Stimulated activated naive CD4-positive, alpha-beta T cell treated with Interleukin-2 at 50 U/mL for 16 hours (primary cell): Measurements from ENCODE around the gene LAPTM5.
"Not testable (repeated sequence)": the region's sequence is repeated elsewhere in the genome, so short reads cannot be mapped to it uniquely, and the experiment has no call there.

ENCODE experiments used
- DNase-seq: peaks from one replicate; lab custom pipeline; 2025; lab: John Stamatoyannopoulos, UW

The LAPTM5 gene, protein sequence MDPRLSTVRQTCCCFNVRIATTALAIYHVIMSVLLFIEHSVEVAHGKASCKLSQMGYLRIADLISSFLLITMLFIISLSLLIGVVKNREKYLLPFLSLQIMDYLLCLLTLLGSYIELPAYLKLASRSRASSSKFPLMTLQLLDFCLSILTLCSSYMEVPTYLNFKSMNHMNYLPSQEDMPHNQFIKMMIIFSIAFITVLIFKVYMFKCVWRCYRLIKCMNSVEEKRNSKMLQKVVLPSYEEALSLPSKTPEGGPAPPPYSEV

DNA sequence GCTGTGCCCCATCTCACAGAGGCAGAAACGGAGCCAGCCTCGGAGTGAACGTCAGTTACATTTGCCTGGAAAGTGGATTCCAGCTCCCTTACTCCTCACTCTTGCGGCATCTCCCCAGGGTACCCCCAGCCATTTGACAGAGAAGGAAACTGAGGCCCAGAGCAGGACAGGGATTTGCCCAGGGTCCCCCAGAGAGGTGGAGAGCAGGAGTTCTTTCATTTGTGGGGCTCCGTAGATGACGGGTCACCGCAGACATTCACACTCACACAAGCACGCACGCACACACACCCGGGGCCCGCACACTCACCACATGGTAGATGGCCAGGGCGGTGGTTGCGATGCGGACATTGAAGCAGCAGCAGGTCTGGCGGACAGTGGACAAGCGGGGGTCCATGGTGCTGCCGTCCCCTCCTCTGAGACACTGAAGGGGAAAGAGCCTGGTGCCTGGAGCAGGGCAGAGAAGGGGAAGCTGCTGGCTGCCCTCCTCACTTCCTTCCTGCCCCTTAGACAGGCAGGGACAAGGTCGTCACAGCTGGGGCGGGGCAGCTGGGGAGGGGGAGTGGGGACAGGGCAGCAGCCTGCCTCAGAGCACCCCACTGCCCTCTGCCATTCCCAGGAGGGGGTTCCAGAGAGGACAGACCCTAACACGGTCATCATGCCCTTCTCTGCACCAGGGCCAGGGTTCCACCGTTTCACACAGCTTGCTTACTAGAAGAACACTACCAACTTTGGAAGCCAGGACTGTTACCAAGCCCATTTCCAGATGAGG, at the start of gene LAPTM5:
Gene LAPTM5 (minus strand): TSS at position 423 of the 769 bp plus-strand sequence. CDS start 29 bp downstream, at position 394.
- DNase-seq: peak; percentile 59

DNA sequence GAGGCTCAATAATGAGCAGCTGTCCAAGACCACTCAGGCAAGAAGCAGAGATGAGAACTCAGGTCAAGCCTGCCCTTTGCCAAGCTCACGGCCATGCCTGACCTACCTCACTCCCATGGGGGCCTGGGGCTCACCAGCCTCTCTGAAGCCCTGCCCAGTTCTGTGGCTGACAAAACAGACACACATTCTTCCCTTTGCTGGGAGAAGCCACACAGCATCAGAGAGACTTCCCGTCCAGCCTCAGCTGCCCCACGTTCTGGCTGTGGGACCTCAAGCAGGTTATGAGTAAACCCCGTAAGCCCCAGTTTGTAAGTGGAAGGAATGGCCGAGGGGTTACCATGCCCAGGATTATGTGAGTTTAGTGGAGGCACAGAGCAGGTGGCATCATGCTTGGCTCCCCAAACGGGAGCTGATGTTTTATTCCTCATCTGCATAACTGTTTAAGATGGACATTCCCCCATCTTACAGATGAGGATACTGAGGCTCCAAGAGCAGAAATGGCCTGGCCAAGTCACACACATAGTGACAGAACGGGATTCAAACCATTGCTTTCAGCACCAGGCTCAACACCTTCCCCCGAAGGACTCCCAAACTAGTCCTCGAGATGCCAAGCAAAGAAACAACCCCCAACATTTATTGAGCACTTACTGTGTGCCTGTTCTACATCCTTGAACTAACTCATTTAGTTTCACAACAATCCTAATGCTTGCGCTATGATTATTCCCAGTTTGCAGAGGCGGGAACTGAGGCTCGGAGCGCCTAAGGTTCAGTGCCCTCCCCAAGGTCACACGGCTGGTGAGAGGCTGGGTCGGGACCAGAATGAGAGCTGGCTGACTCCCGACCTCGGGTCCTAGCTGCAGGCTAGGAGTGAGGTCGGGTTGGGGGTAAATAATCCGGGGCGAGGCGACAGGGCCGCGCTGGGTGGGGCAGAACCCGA, 49.1 kb upstream of the LAPTM5 start:
- no peak for DNase-seq

DNA sequence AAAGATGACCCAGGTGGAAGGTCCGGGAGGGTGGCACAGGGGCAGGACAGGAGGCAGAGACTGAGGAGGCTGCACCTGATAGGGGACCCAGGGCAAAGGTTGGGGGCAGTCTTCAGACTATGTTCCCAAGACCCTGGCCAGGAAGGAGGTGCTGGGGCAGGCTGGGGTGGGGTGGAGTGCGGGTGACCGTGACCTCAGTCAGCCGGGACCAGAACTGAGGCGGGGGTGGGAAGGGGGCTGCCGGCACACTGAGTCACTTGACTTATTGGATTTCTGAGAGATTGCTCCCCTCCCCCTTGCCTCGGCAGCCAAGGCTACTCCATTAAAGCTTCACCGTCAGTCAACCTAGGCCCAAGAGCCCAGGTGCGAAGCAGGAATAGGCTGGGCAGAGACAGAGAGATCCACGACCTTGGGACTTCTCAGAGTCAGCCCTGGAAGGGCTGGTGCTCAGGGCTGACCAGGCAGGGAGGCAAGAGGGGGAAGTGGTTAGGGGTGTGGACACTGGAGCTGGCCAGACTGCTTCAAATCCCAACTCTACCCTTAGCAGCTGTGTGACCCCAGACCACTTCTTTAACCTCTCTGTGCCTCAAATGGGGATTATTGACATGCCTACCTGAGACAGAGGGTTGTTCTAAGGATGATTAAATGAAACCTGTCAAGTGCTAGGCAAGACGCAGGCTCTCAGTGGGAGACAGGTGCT, 47.9 kb upstream of the LAPTM5 start:
- DNase-seq: no peak

DNA sequence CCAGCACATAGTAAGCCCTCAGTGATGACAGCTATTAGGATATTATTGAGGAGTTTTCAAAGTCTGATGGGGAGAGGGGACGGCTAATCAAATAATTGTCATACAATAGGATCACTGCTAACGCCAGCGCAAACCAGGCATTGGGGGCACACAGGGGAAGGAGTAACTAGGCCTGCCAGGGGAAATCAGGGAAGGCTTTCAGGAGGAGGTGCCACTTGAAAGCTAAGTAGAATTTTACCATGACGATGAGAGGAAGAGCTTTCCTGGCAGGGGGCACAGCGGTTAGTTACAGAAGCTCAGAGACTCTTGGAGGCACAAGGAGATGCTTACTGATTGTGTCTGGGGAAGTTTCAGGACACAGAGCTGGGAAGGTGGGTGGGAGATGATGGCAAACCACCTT, 47.2 kb upstream of the LAPTM5 start:
- DNase-seq: no peak

DNA sequence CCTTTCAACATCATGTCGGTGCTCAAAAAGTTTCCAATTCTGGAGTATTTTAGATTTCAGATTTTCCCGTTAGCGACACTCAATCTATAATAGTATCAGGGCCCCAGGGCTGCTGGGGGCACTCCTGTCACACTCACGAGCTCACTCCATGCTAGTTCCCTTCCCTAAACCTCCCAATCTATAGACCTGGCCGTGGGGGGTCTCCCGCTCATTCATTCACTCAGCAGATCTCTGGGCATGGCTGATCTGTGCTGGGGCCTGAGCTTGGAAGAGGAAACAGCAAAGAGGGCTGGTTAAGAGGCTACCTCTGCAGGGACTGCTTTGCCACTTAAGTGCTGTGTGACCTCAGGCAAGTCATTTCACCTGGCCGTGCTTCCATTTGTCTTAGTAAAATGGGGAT, 46.8 kb upstream of the LAPTM5 start:
- DNase-seq: no peak

DNA sequence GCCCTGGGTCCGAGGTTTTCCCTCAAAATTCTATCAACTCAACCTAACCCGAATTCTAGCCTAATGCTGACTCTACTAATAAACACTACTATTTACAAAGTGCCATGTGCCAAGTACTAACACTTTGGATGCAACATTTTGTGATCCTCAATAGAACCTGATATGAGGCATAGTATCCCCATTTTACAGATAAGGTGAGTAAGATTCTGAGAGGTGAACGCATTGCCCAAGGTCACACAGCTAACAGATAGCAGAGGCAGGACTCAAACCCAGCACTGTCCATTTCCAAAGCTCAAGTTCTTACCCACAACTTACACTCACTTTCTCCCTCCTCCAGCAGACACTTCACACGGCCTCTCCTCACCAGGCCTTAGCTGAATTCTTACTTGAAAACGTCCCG, 46.0 kb upstream of the LAPTM5 start:
- no peak for DNase-seq

DNA sequence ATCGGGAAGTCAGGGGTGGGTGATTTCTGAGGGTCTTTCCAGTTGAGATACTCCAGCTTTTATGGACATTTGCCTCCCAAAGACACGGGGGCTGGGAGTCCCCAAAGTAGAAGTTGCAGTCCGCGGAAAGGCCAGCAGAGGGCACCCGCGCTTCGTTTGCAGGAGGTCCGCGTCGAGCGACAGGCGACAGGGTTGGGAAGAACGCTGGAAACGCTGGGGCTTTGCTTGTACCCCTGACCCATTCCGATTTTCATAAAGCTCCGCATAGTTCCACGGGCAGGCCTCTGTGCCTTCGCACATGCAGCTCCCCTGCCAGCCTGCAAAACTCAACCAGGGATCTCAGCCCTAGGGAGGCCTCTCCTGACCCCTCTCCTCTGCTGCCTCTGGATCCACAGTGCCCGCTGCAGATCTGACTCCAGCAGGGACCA, 44.2 kb upstream of the LAPTM5 start:
- DNase-seq: peak; percentile 66

DNA sequence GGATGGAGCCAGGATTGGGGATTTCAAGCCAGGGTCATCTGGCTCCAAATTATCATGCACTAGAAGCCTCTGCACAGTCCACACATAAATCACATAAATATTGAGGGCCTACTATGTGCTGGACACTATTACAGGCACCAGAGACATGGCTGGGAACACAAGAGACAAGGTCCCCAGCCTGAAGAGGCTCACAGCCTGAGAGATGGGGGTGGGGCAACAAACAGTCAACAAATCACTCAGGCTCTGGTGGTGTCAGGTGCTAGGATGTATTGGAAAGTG, 41.6 kb upstream of the LAPTM5 start:
- DNase-seq: no peak

DNA sequence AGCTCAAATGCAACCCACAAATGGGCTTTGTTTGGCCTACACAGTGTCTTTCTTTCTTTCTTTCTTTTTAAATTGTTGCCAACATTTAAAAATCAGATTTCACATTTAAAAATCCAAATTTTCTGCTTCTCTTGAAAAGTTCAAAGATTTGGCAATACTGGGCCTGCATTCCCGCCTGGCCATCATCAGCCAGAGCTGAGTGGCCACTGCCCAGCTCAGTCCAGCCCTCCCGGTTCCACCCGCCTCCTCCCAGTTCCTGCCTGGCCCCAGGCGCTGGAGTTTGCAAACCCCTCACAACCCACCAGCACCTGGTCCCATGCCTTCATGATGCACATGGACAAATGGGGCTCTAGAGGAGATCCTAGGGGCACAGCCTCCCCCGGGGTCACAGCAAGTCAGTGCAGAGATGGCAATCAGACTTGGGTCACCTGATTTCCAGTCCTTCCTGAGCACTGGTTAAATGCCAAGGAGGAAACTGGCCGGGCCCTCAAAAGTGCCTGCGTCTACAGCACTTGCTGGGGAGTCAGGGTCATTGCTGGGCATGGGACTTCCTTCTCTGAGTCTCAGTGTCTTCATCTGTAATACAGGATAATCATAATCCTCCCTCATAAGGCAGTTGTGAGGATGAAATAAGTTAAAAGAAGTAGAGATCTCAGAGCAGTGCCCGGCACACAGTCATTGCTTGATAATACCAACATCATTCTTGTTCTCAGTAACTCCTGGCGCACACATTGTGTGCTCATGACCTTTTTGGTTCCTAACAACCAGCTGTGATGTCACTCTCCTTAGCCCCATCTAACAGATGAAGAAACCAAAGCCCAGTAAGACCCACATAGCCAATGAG, 41.0 kb upstream of the LAPTM5 start:
- DNase-seq: no peak

DNA sequence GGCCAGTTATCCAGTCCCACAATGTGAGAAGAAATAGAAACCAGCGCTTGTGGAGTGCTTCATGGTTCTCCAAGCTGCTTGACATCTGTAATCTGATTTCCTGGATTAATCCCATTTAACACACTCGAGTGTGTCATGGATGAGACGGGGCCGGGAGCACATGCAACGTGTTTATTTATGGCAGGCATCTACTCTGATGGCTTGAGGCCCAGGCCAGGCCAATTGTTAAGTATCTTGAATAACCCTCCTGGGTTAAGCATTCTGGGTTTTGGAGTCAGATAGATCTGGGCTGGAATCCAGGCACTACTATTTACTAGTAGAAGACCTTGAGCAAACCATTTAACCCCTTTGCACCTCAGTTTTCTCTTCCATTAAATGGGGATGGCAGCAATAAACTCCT, 37.5 kb upstream of the LAPTM5 start:
- DNase-seq: no peak

DNA sequence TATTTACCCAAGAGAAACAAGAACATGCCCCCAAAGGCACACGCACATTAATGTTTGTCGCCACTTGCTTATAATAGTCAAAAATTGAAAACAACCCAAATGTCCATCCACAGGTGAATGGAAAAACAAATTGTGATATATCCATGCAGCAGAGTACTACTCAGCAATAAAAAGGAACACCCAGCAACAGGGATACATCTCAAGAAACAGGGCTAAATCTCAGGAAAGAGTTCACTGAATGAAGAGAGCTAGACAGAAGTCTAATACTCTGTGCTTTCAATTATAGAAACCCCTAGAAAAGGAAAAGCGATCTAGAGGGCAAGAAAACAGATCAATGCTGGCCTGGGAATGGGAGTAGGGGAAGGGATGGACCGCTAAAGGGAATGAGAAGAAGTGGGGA, 36.7 kb upstream of the LAPTM5 start:
- DNase-seq: no peak

DNA sequence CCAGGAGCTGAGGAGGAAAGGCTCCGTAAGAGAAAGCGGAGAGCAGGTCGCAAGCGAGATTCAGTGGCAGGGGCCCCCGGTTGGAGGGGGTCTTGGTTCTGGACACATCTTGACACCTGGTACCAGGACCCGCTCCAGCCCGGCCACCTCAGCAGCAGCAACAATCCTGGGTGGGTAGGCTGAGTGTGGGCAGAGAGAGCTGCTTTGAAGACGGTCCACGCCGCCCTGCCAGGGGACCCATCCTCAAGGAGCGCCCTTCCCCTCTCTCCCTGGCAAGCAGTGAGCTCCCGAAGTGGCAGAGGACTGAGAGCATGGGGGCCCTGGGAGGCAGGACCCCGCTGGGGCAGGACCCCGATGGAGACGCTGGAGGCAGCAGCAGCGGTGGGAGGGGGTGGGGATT, 35.6 kb upstream of the LAPTM5 start:
- no peak for DNase-seq

DNA sequence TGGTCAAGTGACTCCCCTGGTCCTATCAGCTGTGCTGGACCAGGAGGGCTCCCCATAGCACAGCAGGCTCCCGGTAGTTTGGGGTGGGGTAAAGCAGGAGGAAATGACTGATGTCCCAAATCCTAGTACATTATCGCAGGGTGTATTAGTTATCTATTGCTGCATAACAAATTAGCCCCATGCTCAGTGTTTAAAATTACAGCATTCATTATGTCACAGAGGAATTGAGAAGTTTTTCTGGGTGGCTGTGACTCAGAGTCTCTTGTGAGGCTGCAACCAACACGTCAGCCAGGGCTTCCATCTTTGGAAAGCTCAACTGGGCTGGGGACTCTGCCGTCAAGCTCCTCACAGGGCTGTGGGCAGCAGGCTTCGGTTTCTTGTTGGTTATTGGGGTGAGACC, 34.3 kb upstream of the LAPTM5 start:
- no peak for DNase-seq

DNA sequence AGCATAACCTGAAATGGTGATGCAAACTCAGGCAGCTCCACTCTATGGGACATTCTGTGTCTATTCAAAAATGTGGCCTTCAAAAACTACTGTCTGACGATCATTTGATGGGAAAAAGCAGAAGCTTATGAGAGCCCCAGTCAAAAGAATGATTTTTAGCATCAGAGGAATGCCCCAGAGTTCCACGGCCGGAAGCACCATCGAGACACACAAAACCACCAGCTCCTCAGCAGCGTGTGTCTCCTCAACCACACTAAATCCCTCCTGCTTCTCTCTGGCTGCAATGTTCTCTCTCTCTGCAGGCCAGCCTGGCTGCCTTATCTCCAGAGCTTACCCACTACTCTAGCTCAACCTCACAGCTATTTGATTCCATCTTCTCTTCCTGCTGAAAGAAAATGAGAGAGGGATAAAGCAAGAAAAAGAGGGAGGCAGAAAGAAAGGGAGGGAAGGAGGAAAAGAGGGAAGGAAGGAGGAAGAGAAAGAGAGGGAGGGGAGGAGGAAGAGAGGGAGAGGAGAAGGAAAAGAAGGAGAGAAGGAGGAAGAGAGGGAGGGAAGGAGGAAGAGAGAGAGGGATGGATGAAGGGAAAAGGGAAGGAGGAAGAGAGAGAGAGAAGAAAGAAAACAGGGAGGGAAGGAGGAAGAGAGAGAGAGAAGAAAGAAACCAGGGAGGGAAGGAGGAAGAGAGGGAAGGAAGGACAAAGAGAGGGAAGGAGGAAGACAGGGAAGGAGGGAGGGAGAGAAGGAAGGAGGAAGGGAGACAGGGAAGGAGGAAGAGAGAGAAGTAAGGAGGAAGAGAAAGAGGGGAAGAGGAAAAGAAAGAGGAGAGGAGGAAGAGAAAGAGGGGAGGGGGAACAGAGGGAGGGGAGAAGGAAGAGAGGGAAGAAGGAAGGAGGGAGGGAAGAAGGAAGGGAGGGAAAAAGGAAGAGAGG, 33.5 kb upstream of the LAPTM5 start:
- no peak for DNase-seq

DNA sequence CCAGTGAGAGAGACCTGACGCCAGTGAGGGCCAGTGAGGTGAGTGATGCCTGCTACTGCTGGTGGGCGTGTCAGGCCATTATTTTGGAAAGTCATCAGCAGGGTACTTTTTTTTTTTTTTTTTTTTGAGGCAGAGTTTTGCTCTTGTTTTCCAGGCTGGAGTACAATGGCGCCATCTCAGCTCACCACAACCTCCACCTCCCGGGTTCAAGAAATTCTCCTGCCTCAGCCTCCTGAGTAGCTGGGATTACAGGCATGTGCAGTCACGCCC, 32.6 kb upstream of the LAPTM5 start:
- not testable (repeated sequence) for DNase-seq

DNA sequence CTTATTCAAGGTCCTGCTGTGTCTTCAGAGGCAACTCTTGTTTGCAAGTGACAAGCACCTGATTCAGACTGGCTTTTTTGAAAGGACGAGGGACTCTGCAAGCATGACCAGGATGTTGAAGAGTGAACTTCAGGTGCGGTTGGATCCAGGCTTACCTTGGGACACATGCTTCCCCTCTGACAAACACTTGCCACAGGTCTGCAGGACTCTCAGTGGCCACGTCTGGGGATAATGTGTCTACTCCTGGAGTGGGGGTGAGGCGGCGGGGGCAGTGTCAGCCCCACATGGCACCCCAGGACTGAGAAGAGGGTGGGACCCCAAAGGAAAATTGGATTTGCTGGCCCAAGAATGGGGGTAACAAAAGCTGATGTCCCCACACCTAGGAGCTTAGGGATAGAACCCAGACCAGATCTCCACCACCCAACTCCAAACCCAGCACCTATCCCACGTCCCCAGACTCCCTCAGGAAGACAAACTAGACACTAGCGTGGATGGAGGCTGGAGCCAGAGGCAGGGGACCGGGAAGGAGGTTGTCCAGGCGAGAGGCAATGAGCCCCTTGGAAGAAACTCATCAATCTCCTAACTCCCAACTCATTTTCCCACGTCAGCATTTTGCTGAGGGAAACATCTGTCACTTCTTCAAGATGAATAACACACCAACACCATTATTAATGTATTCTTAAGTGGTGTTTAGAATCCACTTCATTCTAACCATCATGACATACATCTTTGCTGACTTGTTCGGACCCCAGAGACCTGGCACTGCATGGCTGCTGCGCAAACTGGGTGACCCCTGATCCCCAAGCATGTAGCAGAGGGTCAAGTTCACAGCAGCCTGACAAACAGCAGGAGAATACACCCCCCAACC, 32.0 kb upstream of the LAPTM5 start:
- DNase-seq: no peak

DNA sequence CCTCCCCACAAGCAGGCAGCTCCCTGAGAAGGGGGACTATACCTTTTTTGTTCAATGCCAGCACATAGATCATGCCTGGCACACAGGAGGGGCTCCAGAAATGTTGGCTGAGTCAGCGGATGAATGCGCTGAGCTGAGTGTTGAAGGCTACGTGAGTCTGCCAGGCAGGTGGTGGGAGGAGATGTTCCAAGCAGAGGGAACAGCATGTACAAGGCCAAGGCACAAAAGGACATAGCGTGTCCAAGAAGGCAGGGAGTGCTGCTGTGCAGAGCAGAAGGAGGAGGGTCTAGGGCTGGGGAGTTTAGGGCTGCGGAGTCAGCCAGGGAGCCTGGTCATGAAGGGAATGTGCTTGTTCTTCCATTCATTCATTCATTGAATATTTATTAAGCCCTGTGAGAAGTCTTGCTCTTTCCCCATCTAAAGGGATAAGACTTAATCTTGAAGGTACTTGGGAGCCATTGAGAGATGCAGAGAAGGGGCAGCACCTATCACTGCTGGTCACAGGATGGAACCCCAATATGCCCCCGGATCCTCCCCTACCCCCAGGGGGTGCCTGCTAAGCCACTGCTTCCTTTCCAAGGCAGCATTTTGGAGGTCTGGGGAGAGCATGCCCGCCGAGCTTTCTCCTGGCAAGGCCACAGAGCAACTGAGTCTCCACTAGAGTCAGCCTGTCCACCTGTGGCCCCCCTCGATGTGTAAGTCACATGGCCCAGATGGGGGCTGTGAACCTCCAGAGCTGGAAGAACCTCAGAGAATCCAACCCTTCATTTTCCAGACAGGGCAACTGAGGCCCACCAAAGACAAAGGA, 31.2 kb upstream of the LAPTM5 start:
- DNase-seq: no peak

DNA sequence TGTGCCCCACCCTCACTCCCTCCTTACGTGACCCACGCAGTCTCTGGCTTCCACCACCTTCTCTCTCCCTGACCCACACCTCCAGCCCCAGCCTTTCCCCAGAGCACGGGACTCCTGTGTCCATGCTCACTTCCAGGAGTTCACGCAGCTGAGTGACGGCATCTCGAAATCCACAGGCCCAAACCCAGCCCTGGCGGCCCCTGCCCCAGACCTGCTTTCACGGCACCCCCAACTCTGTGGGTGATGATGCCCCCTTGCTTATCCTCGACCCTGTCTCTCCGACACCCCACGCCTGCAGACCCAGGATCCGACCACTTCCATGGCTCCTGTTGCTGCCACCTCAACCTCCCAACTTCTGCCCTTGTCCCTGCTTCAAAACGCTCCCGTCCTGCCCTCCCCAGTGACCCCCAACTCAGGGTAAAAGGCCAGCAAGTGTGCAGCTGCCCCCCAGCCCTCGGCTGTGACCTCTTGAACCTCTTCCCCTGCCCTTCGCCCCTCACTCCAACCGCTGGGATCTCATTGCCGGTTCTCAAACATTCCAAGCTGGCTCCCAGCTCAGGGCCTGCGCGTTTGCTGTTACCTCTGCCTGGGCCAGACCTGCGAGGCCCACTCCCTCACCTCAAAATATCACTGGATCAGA, 30.4 kb upstream of the LAPTM5 start:
- DNase-seq: no peak
